ENCODE data around the gene FMN1.

Gene FMN1

GRCh38 chr15:32991619-32992111, 202.8 kb downstream of the FMN1 start:
- H3K9me3 ChIP-seq (ENCODE audit: control insufficient read depth, insufficient read depth, low read length) = no peaks in the 10 kb centered on the region
- H3K27me3 ChIP-seq (ENCODE audit: control insufficient read depth, insufficient read depth, low read length) = no peaks in the 10 kb centered on the region
- H3K4me1 ChIP-seq (ENCODE audit: control insufficient read depth, insufficient read depth, low read length) = peaks cover 7% of the 10 kb centered on the region
- H3K4me3 ChIP-seq (ENCODE audit: low read depth, low read length) = no peak overlapping the region
- no peak overlapping the region for H3K9ac ChIP-seq (ENCODE audit: low read depth, low read length)
- no peaks in the 10 kb centered on the region for H3K36me3 ChIP-seq (ENCODE audit: control insufficient read depth, insufficient read depth, low read length)
- H3K27ac ChIP-seq (ENCODE audit: low read depth, low read length) = no peak overlapping the region

- Histone ChIP-seq H3K36me3 (ENCODE audit: control insufficient read depth, insufficient read depth, low read length) (no peaks in the 10 kb centered on the region), H3K9me3 (ENCODE audit: control insufficient read depth, insufficient read depth, low read length) (no peaks in the 10 kb centered on the region), H3K27ac (ENCODE audit: low read depth, low read length) (no peak overlapping the region), H3K4me1 (ENCODE audit: control insufficient read depth, insufficient read depth, low read length) (peaks cover 7% of the 10 kb centered on the region), H3K27me3 (ENCODE audit: control insufficient read depth, insufficient read depth, low read length) (no peaks in the 10 kb centered on the region), H3K9ac (ENCODE audit: low read depth, low read length) (no peak overlapping the region), H3K4me3 (ENCODE audit: low read depth, low read length) (no peak overlapping the region)
Measured at GRCh38 chr15:32990071-32990470, 204.4 kb downstream of the FMN1 start.

- Histone ChIP-seq H3K9me3 (ENCODE audit: control insufficient read depth, insufficient read depth, low read length) (no peaks in the 10 kb centered on the region), H3K27me3 (ENCODE audit: control insufficient read depth, insufficient read depth, low read length) (no peaks in the 10 kb centered on the region), H3K36me3 (ENCODE audit: control insufficient read depth, insufficient read depth, low read length) (no peaks in the 10 kb centered on the region), H3K9ac (ENCODE audit: low read depth, low read length) (no peak overlapping the region), H3K4me3 (ENCODE audit: low read depth, low read length) (no peak overlapping the region), H3K27ac (ENCODE audit: low read depth, low read length) (no peak overlapping the region), H3K4me1 (ENCODE audit: control insufficient read depth, insufficient read depth, low read length) (no peaks in the 10 kb centered on the region)
Measured at GRCh38 chr15:32987067-32987466, 207.4 kb downstream of the FMN1 start.

- no peak overlapping the region for H3K27ac ChIP-seq (ENCODE audit: low read depth, low read length)
- no peaks in the 10 kb centered on the region for H3K4me1 ChIP-seq (ENCODE audit: control insufficient read depth, insufficient read depth, low read length)
- H3K36me3 ChIP-seq (ENCODE audit: control insufficient read depth, insufficient read depth, low read length) = no peaks in the 10 kb centered on the region
- H3K27me3 ChIP-seq (ENCODE audit: control insufficient read depth, insufficient read depth, low read length) = no peaks in the 10 kb centered on the region
- H3K9me3 ChIP-seq (ENCODE audit: control insufficient read depth, insufficient read depth, low read length) = no peaks in the 10 kb centered on the region
- no peak overlapping the region for H3K4me3 ChIP-seq (ENCODE audit: low read depth, low read length)
- H3K9ac ChIP-seq (ENCODE audit: low read depth, low read length) = no peak overlapping the region
Measured at GRCh38 chr15:32986147-32986546, 208.4 kb downstream of the FMN1 start.

- no peaks in the 10 kb centered on the region for H3K9me3 ChIP-seq (ENCODE audit: control insufficient read depth, insufficient read depth, low read length)
- H3K27ac ChIP-seq (ENCODE audit: low read depth, low read length) = no peak overlapping the region
- no peaks in the 10 kb centered on the region for H3K36me3 ChIP-seq (ENCODE audit: control insufficient read depth, insufficient read depth, low read length)
- H3K27me3 ChIP-seq (ENCODE audit: control insufficient read depth, insufficient read depth, low read length) = no peaks in the 10 kb centered on the region
- H3K4me1 ChIP-seq (ENCODE audit: control insufficient read depth, insufficient read depth, low read length) = peaks cover 5% of the 10 kb centered on the region; the same call in 1 of the 2 replicates
- no peak overlapping the region for H3K4me3 ChIP-seq (ENCODE audit: low read depth, low read length)
- H3K9ac ChIP-seq (ENCODE audit: low read depth, low read length) = no peak overlapping the region
Measured at GRCh38 chr15:32983679-32984078, 210.8 kb downstream of the FMN1 start.

- H3K9me3 ChIP-seq (ENCODE audit: control insufficient read depth, insufficient read depth, low read length) = no peaks in the 10 kb centered on the region
- H3K27me3 ChIP-seq (ENCODE audit: control insufficient read depth, insufficient read depth, low read length) = no peaks in the 10 kb centered on the region
- H3K27ac ChIP-seq (ENCODE audit: low read depth, low read length) = no peak overlapping the region
Measured at GRCh38 chr15:32982001-32982400, 212.5 kb downstream of the FMN1 start.

GRCh38 chr15:32981536-32981935, 213.0 kb downstream of the FMN1 start:
- Histone ChIP-seq H3K9ac (ENCODE audit: low read depth, low read length) (no peak overlapping the region), H3K27me3 (ENCODE audit: control insufficient read depth, insufficient read depth, low read length) (no peaks in the 10 kb centered on the region), H3K36me3 (ENCODE audit: control insufficient read depth, insufficient read depth, low read length) (no peaks in the 10 kb centered on the region), H3K9me3 (ENCODE audit: control insufficient read depth, insufficient read depth, low read length) (no peaks in the 10 kb centered on the region), H3K4me1 (ENCODE audit: control insufficient read depth, insufficient read depth, low read length) (peaks cover 5% of the 10 kb centered on the region; the same call in 1 of the 2 replicates), H3K27ac (ENCODE audit: low read depth, low read length) (no peak overlapping the region), H3K4me3 (ENCODE audit: low read depth, low read length) (no peak overlapping the region)

More at GRCh38 chr15:32982001-32982400, 212.5 kb downstream of the FMN1 start:
- H3K4me3 ChIP-seq (ENCODE audit: low read depth, low read length) = no peak overlapping the region
- peaks cover 5% of the 10 kb centered on the region; the same call in 1 of the 2 replicates for H3K4me1 ChIP-seq (ENCODE audit: control insufficient read depth, insufficient read depth, low read length)
- H3K9ac ChIP-seq (ENCODE audit: low read depth, low read length) = no peak overlapping the region
- H3K36me3 ChIP-seq (ENCODE audit: control insufficient read depth, insufficient read depth, low read length) = no peaks in the 10 kb centered on the region

GRCh38 chr15:32979710-32980109, 214.8 kb downstream of the FMN1 start:
- Histone ChIP-seq H3K4me1 (ENCODE audit: control insufficient read depth, insufficient read depth, low read length) (peaks cover 5% of the 10 kb centered on the region; the same call in 1 of the 2 replicates), H3K9me3 (ENCODE audit: control insufficient read depth, insufficient read depth, low read length) (no peaks in the 10 kb centered on the region), H3K9ac (ENCODE audit: low read depth, low read length) (no peak overlapping the region), H3K36me3 (ENCODE audit: control insufficient read depth, insufficient read depth, low read length) (no peaks in the 10 kb centered on the region), H3K27ac (ENCODE audit: low read depth, low read length) (no peak overlapping the region), H3K4me3 (ENCODE audit: low read depth, low read length) (no peak overlapping the region), H3K27me3 (ENCODE audit: control insufficient read depth, insufficient read depth, low read length) (no peaks in the 10 kb centered on the region)

- no peak overlapping the region for H3K27ac ChIP-seq (ENCODE audit: low read depth, low read length)
- H3K9ac ChIP-seq (ENCODE audit: low read depth, low read length) = no peak overlapping the region
- H3K4me1 ChIP-seq (ENCODE audit: control insufficient read depth, insufficient read depth, low read length) = peaks cover 5% of the 10 kb centered on the region; the same call in 1 of the 2 replicates
Measured at GRCh38 chr15:32977506-32977905, 217.0 kb downstream of the FMN1 start.

GRCh38 chr15:32974691-32975090, 219.8 kb downstream of the FMN1 start:
- no peak overlapping the region for H3K27ac ChIP-seq (ENCODE audit: low read depth, low read length)
- H3K9ac ChIP-seq (ENCODE audit: low read depth, low read length) = no peak overlapping the region
- no peaks in the 10 kb centered on the region for H3K36me3 ChIP-seq (ENCODE audit: control insufficient read depth, insufficient read depth, low read length)
- no peaks in the 10 kb centered on the region for H3K27me3 ChIP-seq (ENCODE audit: control insufficient read depth, insufficient read depth, low read length)
- H3K9me3 ChIP-seq (ENCODE audit: control insufficient read depth, insufficient read depth, low read length) = no peaks in the 10 kb centered on the region
- H3K4me3 ChIP-seq (ENCODE audit: low read depth, low read length) = no peak overlapping the region
- H3K4me1 ChIP-seq (ENCODE audit: control insufficient read depth, insufficient read depth, low read length) = peaks cover 7% of the 10 kb centered on the region

More at GRCh38 chr15:32977506-32977905, 217.0 kb downstream of the FMN1 start:
- Histone ChIP-seq H3K36me3 (ENCODE audit: control insufficient read depth, insufficient read depth, low read length) (no peaks in the 10 kb centered on the region), H3K9me3 (ENCODE audit: control insufficient read depth, insufficient read depth, low read length) (no peaks in the 10 kb centered on the region), H3K27me3 (ENCODE audit: control insufficient read depth, insufficient read depth, low read length) (no peaks in the 10 kb centered on the region), H3K4me3 (ENCODE audit: low read depth, low read length) (no peak overlapping the region)

GRCh38 chr15:32972686-32973085, 221.8 kb downstream of the FMN1 start:
- no peak overlapping the region for H3K4me3 ChIP-seq (ENCODE audit: low read depth, low read length)
- H3K27me3 ChIP-seq (ENCODE audit: control insufficient read depth, insufficient read depth, low read length) = no peaks in the 10 kb centered on the region
- H3K36me3 ChIP-seq (ENCODE audit: control insufficient read depth, insufficient read depth, low read length) = no peaks in the 10 kb centered on the region
- H3K27ac ChIP-seq (ENCODE audit: low read depth, low read length) = no peak overlapping the region
- H3K9ac ChIP-seq (ENCODE audit: low read depth, low read length) = no peak overlapping the region
- H3K4me1 ChIP-seq (ENCODE audit: control insufficient read depth, insufficient read depth, low read length) = peaks cover 6% of the 10 kb centered on the region
- no peaks in the 10 kb centered on the region for H3K9me3 ChIP-seq (ENCODE audit: control insufficient read depth, insufficient read depth, low read length)

Measured in HUES48 (cell line).